Effector memory CD8-positive, alpha-beta T cell (primary cell): Measurements from ENCODE around the gene MALL.
"Not testable (repeated sequence)": the region's sequence is repeated elsewhere in the genome, so short reads cannot be mapped to it uniquely, and the experiment has no call there.

Source experiments
- ATAC-seq: fragments of 150-1000 bp; cut with Tn5 transposase; replicated peaks from 2 replicates; pipeline ENCODE4 v1.10.0; 2021; ENCODE audit warnings: mild to moderate bottlenecking, moderate library complexity
- DNase-seq, 3 experiments: peaks; one replicate each; pipeline ENCODE4 v3.0.0; 2021
- H3K27ac Mint-ChIP-seq, 2 donors: one replicate each; pipeline ENCODE4 v1.8.0; 2022; ENCODE audit warnings: mild to moderate bottlenecking in 2 of 2, mixed read lengths in 2 of 2, moderate library complexity in 2 of 2
- H3K27me3 Mint-ChIP-seq, 2 donors: one replicate each; pipeline ENCODE4 v1.8.0; 2022; ENCODE audit warnings: mixed read lengths in 2 of 2
- H3K36me3 Mint-ChIP-seq: one replicate; pipeline ENCODE4 v1.8.0; 2022; ENCODE audit warnings: mild to moderate bottlenecking, moderate library complexity, mixed read lengths; ENCODE audit not compliant: insufficient read depth
- H3K4me1 Mint-ChIP-seq, 2 donors: one replicate each; pipeline ENCODE4 v1.8.0; 2022; ENCODE audit warnings: low read depth in 2 of 2, mixed read lengths in 2 of 2
- H3K4me3 Mint-ChIP-seq, 2 donors: one replicate each; pipeline ENCODE4 v1.8.0; 2022; ENCODE audit warnings: mild to moderate bottlenecking in 2 of 2, mixed read lengths in 2 of 2, moderate library complexity in 2 of 2
- H3K9me3 Mint-ChIP-seq, 2 donors: one replicate each; pipeline ENCODE4 v1.8.0; 2022; ENCODE audit warnings: mixed read lengths in 2 of 2

MALL gene

DNA sequence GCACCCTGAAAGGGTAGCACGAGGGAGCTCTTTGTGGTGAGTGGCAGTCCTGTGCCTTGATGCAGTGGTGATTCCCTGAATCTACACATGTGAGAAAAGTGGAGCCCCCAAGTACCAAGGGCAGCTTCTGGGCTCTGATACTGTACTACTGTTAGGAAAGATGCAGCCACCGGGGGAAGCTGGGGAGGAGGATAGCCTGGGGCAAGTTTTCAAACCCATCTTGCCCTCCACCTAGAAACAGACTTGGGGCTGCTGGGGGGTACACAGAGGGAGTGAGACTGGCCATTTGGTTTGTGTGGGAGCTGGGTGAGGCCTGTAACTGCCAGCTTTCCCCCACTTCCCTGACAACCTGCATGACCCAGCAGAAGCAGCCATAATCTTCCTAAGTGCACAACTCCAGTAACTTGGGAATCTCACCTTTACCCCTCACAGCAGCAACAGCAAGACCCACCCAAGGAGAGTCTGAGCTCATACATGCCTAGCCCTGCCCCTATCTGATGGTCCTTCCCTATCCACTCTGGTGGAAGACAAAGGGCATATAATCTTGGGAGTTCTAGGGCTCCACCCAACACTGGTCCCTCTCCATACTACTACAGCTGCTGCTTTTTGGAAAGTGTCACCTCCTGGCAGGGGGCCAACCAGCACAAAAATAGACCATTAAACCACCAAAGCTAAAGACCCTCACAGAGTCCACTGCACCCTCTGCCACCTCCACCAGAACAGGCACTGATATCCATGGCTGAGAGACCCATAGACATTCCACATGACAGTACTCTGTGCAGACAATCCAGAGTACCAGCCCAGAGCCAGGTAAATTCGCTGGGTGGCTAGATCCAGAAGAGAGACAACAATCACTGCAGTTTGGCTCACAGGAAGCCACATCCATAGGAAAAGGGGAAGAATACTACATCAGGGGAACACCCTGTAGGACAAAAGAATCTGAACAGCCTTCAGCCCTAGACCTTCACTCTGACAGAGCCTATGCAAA lies 8.2 kb downstream of the MALL start:
- no peaks in the 10 kb centered on the region for H3K36me3 Mint-ChIP-seq
- no peak overlapping the region for H3K4me3 Mint-ChIP-seq
- H3K27me3 Mint-ChIP-seq: peaks cover 90 to 97% of the 10 kb centered on the region in 2 donors
- no peaks in the 10 kb centered on the region for H3K9me3 Mint-ChIP-seq
- no peak overlapping the region for H3K27ac Mint-ChIP-seq
- ATAC-seq: no peak
- no peak for DNase-seq
- H3K4me1 Mint-ChIP-seq: peaks cover 0 to 2% of the 10 kb centered on the region in 2 donors

DNA sequence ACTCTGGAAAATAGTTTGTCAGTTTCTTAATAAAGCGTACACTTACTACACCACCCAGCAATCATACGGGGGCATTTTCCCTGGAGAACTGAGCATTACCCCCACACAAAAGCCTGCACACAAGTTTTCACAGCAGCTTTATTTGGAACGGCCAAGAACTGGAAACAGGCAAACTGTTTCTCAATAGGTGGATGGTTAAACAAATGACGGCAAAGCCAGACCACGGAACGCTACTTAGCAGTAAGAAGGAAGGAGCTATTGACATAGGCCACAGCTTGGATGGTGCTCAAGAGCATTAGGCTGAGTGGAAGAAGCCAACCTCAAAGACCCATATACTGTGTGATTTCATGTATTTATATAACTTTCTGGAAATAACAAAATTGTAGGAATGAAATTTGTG lies 9.0 kb downstream of the MALL start:
- H3K4me1 Mint-ChIP-seq: peaks cover 0 to 2% of the 10 kb centered on the region in 2 donors

DNA sequence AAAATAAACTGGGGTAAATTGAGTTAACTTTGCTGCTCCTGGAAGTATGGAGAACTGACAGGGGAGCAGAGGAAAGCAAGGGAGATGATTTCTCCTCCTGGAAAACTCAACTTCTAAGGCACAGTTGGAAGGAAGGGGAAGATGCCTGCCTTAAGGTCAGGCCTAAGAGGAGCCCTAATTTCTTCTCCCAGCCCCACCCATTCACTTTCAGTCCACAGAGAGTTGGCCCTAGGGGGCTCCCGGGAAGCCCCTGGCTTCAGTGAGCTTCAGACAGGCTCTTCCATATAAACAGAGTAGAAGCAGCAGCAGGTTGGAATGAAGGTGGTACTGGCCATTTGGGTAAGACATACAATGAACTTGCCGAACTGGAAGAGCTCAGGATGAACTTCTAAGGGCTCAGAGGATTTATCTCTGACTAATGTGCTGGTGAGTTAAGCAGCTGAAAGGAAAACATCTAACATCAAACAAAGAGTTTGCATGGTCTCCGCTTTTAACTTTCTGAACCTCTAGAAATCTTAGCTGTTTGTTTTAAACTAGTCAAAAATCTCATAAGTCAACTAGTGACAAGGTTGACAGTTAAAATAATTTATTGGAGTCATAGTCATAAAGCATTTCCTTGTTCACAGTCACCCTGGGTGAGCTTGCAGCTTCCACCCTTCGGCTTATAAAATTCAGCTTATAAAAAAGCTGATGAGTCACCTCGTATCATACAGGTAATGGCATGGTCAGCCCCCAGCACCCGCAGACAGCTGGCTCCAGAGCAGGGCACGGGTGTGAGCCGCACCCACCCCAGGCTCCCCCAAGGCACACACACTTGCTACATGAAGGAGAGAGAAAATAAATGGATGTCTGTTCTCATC lies 9.8 kb downstream of the MALL start:
- Mint-ChIP-seq H3K4me1 (peaks cover 0 to 2% of the 10 kb centered on the region in 2 donors), H3K27me3 (peaks cover 91 to 95% of the 10 kb centered on the region in 2 donors), H3K27ac (no peak overlapping the region), H3K9me3 (no peaks in the 10 kb centered on the region), H3K36me3 (no peaks in the 10 kb centered on the region), H3K4me3 (no peak overlapping the region)
- ATAC-seq (no peak), DNase-seq (no peak)

More for the DNA sequence above, 9.0 kb downstream of the MALL start:
- Mint-ChIP-seq H3K9me3 (no peaks in the 10 kb centered on the region), H3K27me3 (peaks cover 90 to 97% of the 10 kb centered on the region in 2 donors), H3K4me3 (no peak overlapping the region), H3K36me3 (no peaks in the 10 kb centered on the region), H3K27ac (no peak overlapping the region)
- no peak for ATAC-seq
- DNase-seq: no peak

DNA sequence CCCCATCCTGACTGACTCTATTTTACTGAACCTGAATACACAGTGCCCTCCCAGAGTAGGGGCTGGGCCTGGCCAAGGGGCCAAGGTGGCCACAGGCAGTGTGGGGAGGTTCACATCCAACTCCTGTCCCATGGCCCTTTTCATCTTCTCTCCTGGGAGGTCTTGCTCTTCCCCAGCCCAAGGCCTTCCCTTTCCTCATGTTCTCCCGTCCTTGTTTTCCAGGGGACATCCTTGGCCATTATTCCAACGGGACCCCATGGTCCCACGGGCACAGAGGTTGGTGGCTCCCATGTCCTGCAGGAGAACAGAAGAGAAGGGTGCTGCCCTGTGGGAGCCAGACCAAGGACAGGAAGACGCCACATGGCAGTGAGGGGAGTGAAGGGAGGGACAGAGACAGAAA lies 10.4 kb downstream of the MALL start:
- Mint-ChIP-seq H3K27ac (no peak overlapping the region), H3K27me3 (peaks cover 85 to 88% of the 10 kb centered on the region in 2 donors), H3K4me1 (peaks cover 0 to 2% of the 10 kb centered on the region in 2 donors), H3K36me3 (no peaks in the 10 kb centered on the region), H3K4me3 (no peak overlapping the region), H3K9me3 (no peaks in the 10 kb centered on the region)
- ATAC-seq: no peak
- DNase-seq: no peak

DNA sequence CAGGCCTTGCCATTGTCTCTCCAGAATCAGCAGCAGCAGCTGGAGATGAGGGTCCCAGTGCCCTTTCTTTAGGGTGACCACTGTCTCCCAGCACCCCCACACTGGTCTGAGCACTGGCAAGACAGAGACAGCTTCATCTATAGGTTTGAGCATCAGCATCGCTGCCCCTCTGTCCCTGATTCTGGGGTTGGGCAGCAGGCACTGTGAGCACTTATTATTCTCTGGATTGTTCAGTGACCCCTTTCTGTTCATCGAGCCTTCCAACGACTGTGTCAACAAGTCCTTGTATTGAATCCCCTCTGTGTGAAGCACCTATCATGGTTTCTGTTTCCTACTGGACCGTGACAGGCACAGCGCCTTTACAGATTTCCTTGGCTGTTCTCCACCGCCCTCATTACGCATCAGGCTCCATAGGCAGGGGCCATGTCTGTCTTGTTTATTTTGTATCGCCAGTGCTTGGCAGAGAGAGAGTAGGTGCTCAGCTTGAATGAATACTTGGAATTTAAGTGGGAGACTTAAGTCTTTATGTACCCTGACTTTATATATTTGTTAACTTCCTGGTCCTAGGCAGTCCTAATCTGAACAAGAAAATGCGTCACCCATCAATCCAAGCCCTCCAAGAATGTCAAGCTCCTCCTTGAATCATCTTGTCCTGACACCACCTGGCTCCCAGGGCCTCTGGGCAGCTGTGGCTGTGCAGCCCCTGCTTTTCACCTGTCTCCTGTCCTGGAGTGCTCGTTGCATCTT lies 11.4 kb downstream of the MALL start:
- H3K4me1 Mint-ChIP-seq: no peaks in the 10 kb centered on the region

DNA sequence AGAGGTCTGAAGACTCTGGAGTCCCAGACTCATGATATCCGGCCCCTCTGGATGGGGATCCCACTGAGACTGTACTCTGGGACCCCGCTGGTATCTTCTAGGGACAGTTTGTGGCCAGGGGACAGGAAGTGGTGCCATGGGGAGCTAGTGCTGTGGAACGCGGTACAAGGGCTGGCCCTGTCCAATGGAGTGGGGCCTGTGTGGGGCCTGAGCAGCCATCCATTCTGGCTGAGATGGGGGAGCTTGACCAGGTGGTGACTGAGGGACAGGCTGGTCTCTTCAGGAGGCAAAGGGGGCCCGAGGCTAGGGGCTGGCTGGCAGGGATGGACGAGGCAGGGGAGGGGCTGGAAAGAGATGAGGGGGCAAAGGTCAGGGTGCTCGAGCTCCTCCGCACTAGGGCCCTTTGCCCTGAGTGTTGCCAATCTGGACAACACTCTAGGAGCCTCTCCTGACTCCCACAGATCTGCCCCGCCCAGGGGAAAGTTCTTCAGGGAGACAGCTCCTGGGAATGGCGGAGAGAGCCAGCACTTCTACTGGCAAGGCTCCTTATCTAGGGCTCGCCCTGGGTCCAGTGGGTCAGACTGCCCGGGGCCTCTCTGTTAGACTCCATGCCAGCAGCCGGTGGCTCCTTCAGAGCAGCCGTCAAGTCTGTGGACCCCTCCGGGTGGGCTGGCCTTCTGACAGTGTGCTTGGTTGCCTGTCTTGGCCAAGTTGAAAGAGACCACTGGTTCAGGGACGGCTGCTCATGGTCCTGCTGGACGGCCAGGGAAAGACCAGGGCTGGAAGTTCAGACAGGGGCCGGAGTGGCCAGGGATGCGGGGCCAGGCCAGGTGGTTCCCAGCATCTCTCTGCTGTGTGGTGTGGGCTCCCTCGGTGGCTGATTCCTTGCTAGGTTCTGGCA lies 12.3 kb downstream of the MALL start:
- Mint-ChIP-seq H3K36me3 (no peaks in the 10 kb centered on the region), H3K27ac (no peak overlapping the region), H3K4me3 (no peak overlapping the region), H3K4me1 (no peaks in the 10 kb centered on the region), H3K27me3 (peaks cover 68 to 77% of the 10 kb centered on the region in 2 donors), H3K9me3 (no peaks in the 10 kb centered on the region)
- DNase-seq (no peak), ATAC-seq (no peak)

More for the DNA sequence above, 11.4 kb downstream of the MALL start:
- H3K27me3 Mint-ChIP-seq: peaks cover 75 to 81% of the 10 kb centered on the region in 2 donors
- H3K27ac Mint-ChIP-seq: no peak overlapping the region
- ATAC-seq (no peak), DNase-seq (no peak)
- H3K9me3 Mint-ChIP-seq: no peaks in the 10 kb centered on the region
- H3K4me3 Mint-ChIP-seq: no peak overlapping the region
- H3K36me3 Mint-ChIP-seq: no peaks in the 10 kb centered on the region

DNA sequence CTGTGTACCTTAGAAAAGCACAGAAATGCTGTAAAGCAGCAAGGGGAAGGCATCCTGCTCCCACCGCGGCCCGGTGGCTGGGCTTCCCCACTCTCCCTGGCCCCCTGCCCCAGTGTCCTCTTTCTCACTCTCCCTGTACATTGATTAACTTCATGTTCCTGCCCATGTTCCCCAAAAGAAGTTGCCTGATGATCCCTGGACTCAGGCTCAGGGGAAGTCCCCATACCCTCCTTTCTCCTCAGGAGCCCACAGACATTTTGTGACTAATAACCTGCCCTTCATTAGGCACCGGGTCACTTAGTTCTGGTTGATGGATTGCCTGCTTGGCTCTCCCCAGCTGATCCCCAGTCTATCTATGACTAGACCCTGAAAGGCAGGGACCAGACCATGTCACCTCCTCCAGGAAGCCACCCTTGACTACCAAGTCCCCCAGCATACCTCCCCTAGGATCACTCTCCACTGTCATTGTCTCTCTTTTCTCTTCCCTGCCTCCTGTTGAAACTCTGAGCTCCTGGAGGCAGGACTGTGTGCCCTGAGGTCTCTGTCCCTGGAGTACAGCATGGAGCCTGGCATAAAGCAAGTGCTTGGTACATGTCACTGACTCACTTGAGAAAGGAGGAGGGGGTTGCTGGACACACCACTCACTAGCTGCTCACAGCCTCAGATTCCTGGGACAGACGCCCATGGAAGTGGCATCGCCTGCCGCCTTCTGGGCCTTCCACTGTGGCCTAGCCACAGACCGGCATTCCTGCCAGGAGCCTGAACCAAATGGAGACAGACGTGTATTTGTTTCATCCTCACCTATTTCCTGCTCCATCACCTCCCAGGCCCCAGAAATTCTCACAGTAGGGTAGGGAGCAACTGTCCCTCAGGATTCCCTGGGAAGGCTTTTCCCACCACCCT lies 13.5 kb downstream of the MALL start:
- no peak for ATAC-seq
- peaks cover 56 to 77% of the 10 kb centered on the region in 2 donors for H3K27me3 Mint-ChIP-seq
- DNase-seq: no peak
- H3K27ac Mint-ChIP-seq: no peak overlapping the region
- no peaks in the 10 kb centered on the region for H3K9me3 Mint-ChIP-seq
- no peak overlapping the region for H3K4me3 Mint-ChIP-seq
- no peaks in the 10 kb centered on the region for H3K36me3 Mint-ChIP-seq
- no peaks in the 10 kb centered on the region for H3K4me1 Mint-ChIP-seq

DNA sequence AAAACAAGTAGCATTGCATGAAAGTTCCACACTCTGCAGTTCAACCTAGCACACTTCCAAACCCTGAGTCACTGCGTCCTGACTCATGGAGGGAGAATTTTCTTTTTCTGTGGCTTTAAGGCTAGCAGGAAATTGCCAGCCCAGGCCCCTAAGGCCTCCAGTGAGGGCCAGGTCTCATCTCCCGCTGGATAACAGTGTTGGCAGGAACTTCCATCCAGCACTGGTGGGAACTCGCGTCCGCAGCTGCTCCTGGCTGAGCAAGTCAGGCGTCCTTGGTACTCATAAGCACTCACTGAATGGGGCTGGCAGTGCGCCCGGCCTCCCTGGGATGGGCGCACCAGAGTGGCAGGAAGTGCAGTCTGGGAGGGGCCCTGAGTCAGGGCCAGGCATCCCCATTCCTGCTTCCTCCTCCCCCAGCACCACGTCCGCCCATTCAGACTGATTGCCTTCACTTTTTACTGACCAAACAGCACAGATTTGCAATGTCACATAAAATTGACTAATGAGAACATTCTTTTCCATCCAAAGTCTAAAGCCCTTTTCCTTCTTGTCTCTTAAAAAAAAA lies 14.3 kb downstream of the MALL start:
- no peak for ATAC-seq
- no peak for DNase-seq

DNA sequence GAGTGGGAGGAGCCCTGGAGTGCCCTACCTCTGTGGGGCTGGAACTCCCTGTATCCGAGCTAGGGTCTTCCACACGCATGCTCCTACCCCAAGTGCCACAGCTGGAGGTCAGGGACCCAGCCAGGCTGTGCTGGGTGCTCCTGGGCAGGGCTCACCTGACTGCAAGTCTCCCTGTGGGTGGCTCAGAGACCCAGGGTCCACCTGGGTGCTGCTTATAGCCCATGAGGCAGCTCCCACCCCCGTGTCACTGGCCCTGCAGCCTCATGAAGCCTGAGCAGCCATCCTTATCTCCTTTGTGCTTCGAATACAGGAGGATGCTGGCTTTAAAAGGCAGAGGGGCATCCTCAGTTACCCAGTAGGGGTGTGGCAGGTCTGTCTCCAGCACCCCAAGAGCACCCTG lies 14.7 kb downstream of the MALL start:
- not testable (repeated sequence) for H3K27ac Mint-ChIP-seq, ATAC-seq, H3K4me3 Mint-ChIP-seq, H3K36me3 Mint-ChIP-seq, DNase-seq, H3K4me1 Mint-ChIP-seq, H3K9me3 Mint-ChIP-seq
- peaks cover 50 to 77% of the 10 kb centered on the region in 2 donors for H3K27me3 Mint-ChIP-seq

More for the DNA sequence above, 14.3 kb downstream of the MALL start:
- Mint-ChIP-seq H3K27ac (no peak overlapping the region), H3K9me3 (no peaks in the 10 kb centered on the region), H3K4me1 (no peaks in the 10 kb centered on the region), H3K27me3 (peaks cover 51 to 77% of the 10 kb centered on the region in 2 donors), H3K36me3 (no peaks in the 10 kb centered on the region), H3K4me3 (no peak overlapping the region)

DNA sequence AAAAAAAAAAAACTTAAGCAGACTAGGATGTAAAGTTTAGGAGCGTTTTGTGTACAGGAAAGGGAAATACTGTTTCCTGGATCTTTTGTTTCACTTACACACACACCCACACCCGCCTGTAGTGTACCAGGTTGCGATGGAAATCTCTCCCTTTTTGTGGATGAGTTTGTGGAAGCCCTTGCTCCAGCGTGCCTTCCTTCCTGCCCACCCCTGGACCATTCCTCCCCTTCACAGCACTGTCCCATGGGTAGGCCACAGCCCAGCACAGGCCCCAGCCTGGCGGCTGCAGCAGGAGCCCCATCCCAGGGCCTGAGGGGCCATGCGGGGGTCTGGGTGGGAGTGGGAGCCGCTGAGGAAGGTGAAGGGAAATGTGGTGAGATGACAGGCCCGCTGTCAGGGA lies 15.1 kb downstream of the MALL start:
- no peaks in the 10 kb centered on the region for H3K36me3 Mint-ChIP-seq
- no peak for ATAC-seq
- DNase-seq: no peak
- H3K27me3 Mint-ChIP-seq: peaks cover 46 to 74% of the 10 kb centered on the region in 2 donors
- no peaks in the 10 kb centered on the region for H3K4me1 Mint-ChIP-seq
- no peak overlapping the region for H3K4me3 Mint-ChIP-seq
- H3K27ac Mint-ChIP-seq: no peak overlapping the region
- no peaks in the 10 kb centered on the region for H3K9me3 Mint-ChIP-seq

DNA sequence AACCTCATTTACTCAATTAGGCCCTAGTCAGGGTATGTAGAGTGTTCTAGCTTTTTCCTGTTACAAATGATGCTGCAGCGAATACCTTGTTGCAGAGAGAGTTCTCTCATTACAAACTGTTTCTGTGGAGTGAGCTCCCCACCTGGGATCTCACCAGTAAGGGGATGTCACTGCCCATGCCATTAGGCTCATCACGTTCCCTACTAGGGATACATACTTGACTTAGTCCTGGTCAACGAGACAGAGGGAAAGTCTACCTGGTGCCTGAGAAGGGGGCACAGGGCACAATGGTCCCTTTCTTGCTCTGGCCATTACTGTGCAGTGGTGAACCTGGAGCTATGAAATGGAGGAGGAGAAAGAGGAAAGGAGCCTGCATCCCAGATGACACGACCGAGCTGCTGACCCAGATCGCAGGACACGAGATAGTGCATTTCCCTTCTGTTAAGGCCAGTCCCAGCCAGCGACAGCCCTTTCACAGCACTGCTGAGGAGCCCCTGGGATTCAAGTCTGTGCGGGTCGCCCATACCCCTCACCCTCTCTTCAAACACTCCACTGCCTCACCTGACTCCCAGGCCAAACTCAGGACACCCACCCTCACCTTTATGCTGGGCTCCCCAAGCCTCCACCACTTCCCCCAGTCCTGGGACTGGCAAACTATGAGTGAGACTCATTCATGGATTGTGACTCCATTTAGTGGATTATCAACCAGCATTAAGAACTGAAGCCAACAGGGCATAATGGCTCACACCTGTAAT lies 16.0 kb downstream of the MALL start:
- Mint-ChIP-seq H3K9me3 (no peaks in the 10 kb centered on the region), H3K4me3 (no peak overlapping the region), H3K4me1 (no peaks in the 10 kb centered on the region), H3K36me3 (no peaks in the 10 kb centered on the region), H3K27ac (no peak overlapping the region), H3K27me3 (peaks cover 37 to 66% of the 10 kb centered on the region in 2 donors)
- DNase-seq: no peak
- ATAC-seq: no peak
